ENCODE measurements around the gene GAB2.

- TF ChIP-seq, protein P1, sequence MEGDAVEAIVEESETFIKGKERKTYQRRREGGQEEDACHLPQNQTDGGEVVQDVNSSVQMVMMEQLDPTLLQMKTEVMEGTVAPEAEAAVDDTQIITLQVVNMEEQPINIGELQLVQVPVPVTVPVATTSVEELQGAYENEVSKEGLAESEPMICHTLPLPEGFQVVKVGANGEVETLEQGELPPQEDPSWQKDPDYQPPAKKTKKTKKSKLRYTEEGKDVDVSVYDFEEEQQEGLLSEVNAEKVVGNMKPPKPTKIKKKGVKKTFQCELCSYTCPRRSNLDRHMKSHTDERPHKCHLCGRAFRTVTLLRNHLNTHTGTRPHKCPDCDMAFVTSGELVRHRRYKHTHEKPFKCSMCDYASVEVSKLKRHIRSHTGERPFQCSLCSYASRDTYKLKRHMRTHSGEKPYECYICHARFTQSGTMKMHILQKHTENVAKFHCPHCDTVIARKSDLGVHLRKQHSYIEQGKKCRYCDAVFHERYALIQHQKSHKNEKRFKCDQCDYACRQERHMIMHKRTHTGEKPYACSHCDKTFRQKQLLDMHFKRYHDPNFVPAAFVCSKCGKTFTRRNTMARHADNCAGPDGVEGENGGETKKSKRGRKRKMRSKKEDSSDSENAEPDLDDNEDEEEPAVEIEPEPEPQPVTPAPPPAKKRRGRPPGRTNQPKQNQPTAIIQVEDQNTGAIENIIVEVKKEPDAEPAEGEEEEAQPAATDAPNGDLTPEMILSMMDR (tag by site-specific recombination; IDR thresholded peaks at IDR 0.05) = no peak
- TF ChIP-seq ZNF324 (tag by site-specific recombination; IDR thresholded peaks at IDR 0.05) = no peak
- no peak for TF ChIP-seq ZNF19 (tag by site-specific recombination; IDR thresholded peaks at IDR 0.05; ENCODE audit: low read depth)
- TF ChIP-seq KLF1 (tag by site-specific recombination; IDR thresholded peaks at IDR 0.05) = no peak
These were observed 22.0 kb downstream of the GAB2 start for GRCh38 chr11:78395597-78395996.
